Endothelial cell of hepatic sinusoid (primary cell): ENCODE measurements around the gene UCK2.

Experiments used
- in situ Hi-C: cut with HindIII; loops from 2 replicates; pipeline ENCODE4 v1.10.0; 2017; ENCODE audit warnings: low sequenced_read_pairs

Gene UCK2

DNA sequence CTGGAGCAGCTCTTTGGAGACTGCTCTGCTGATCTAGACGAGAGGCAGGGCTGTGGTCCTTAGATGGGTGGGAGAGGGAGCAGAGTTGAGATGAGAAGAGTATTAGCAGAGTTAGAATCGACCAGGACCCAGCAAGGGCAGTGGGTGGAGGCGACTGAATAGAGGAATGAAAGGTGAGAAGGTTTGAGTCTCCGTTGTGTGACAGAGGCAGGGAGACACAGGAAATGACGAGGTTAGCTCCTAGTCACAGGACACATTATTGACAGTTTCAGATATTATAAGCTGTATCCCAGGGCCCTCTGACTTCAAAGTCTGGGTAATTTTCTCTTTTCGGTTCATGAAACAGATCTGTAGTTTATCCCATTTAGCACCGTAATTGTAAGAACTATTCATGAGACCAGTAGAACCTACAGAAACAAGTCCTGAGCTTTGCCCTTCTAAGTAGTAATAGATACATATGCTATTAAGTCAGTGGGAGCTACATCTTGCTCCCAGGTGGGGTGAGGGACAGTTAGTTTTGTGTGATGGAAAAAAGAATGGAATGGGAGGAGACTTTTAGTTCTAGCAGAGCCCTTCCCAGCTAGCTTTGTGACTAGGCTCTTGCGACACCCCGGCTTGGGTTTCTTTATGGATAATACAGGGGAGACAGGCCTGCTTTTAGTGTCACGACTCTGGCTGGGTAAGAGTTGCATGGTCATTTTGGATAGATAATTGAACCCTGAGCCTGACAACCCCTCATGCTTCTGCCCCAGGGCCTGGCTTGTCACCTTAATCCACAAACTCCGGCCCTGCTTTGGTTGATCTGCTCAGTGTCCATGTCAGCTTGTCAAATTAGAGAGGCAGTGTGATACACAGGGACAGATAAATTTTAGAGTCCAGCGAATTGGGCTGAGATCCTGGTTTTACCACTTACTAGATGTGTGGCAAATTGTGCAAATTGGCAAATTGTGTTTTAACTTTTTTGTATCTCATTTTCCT lies 70.2 kb downstream of the UCK2 start:
- in situ Hi-C loops: no loop called here

GRCh38 chr1:165898837-165899236 lies 71.4 kb downstream of the UCK2 start:
- in situ Hi-C loops: no loop called here

DNA sequence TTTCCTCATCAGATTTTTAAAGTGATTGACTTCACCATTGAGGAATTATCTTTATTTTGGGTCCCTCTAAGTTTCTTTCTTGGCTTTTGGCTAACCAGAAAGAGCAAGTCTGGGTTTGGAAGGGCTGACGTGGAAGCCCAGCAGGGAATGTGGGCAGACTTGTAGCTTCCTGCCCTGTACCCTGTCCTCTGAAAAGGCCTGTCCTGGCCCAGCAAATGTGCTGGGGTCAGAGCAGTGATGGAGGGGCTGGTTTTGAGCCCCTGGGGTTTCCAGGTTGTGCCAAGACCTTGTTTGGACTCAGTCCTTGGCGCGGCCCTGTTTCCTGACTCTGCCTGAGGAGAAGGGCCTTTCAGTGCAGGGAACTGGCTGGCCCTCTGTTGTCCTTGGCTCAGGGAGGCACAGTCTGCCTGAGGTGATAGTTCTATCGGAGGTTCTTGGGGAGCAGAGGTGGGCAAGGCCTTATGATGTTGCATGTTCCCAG lies 72.1 kb downstream of the UCK2 start:
- in situ Hi-C loops: no loop called here

DNA sequence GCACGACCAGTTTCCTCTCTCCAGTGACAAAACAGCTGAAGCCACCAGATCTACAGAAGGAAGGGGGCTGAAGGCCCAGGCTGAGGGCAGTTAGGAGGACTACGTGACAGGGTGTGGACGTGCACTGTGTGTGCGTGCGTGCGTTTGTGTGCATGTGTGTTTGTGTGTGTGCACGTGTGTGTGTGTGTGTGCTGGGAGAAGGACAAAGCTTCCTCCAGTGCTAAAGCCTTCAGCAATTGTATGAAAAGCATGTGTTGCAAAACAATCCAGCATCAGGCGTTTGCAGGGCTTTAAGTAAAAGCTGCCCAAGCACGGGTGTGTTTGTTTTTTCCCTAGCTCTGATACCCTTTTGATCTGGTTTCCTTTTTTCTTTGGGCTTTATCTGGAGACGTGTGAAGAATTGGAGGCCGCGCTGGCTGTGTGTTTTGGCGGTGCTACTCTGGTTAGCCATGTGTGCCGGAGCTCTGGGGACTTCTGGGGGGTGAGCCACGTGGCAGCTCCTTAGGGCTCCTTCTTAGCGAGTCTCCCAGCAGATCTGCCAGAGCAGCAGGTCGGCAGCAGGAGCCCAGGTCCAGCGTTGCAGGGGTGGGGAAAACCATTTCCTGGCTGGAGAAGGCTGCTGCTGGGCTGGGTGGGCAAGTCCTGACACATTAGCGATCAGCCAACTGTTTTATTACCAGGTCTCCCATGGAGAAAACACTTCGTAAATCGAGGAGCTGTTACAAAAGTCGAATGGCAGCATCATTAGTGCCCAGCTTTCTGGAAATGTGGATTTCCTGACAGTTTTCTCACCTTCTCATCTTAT lies 73.4 kb downstream of the UCK2 start:
- in situ Hi-C loops: loop anchor here (5.0 kb wide), 2 partner anchors 73 to 203 kb away; partner anchors contain the start of genes ALDH9A1 and UCK2

DNA sequence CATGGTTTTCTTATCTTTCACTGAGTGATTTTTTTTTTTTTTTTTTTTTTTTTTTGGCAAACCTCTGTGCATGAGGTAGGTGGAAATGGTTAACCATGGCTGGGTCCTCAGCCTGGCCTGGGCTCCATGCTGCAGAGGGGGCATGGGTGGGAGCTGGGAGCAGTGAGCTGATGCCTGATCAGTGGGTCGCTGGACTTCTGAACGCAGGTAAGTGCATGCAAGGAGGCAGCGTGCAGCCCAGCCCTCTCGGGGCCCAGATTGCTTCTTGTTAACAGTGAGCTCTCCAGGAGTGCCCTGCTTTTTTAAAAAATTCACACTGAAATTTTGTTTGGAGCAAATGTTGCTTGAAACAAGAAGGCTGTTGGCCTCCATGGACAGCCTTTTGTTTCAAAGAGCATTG lies 75.2 kb downstream of the UCK2 start:
- in situ Hi-C loops: loop anchor here (5.0 kb wide), 2 partner anchors 75 to 205 kb away; partner anchors contain the start of genes ALDH9A1 and UCK2

DNA sequence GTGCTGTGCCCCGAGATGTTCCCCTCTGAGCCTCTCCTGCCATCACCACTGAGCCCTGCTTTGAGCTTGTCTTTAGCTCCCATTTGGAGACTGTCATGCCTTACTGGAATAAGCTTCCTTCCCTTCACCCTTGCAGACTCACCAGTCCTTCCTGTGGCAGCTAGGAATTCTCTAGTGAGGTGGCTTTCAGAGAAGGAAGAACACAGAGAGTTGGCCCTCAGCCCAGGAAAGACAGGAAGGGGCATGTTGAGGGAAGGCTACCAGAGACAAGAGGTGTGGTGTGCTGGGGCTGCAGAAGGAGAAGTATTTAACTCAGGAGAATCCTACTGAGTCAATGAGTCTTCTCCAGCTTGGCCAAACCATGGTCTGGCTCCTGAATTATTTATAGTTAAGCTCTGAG lies 76.3 kb downstream of the UCK2 start:
- in situ Hi-C loops: loop anchor here (5.0 kb wide), 2 partner anchors 76 to 206 kb away; partner anchors contain the start of genes ALDH9A1 and UCK2

- in situ Hi-C loops: loop anchor here (5.0 kb wide), 2 partner anchors 78 to 208 kb away; partner anchors contain the start of genes ALDH9A1 and UCK2
Measured at GRCh38 chr1:165904948-165905347, 77.5 kb downstream of the UCK2 start.

- in situ Hi-C loops: no loop called here
Measured at GRCh38 chr1:165905853-165906252, 78.4 kb downstream of the UCK2 start.

DNA sequence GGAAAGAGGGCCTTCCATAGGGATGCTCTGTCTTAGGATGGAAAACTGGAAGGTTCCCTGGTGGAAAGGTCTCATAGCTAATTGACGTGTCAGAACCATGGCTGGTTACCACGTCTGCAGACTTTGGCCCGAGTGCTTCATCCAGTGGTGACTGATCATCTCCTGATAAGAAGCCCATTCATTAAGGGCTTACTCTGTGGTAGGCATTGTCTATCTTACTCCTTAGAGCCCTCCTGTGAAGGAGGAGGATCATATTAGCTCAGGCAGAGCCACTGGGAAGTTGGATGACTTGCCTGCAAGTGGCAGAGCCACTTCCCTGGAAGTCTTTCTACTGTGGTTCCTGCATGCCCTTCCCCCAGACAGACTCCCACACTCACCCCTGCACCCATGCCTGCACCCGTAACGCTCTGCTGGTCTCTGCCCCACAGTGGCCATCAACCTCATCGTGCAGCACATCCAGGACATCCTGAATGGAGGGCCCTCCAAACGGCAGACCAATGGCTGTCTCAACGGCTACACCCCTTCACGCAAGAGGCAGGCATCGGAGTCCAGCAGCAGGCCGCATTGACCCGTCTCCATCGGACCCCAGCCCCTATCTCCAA lies 79.9 kb downstream of the UCK2 start:
- in situ Hi-C loops: no loop called here

- in situ Hi-C loops: no loop called here
Measured at GRCh38 chr1:165910764-165911421, 83.5 kb downstream of the UCK2 start.

- in situ Hi-C loops: no loop called here
Measured at GRCh38 chr1:165911609-165912281, 84.3 kb downstream of the UCK2 start.

DNA sequence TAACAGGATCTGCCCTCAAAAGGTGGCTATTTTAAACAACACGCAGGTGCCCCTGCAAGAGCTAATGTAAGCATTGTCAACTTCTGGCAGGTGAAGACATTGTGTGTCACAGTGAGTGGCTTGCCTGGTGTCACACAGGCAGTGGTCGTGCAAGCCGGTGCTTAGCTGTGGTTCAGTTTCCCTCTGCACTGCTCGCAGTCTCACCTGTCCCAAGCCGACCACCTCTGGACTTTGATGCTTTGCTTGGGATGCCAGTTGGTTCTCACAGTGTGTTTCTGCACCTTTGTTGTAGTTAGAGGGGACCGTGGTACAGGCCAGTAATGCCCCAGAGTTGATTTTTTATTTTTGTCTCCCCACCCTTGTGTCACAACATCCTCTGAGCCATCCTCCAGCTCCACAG lies 85.2 kb downstream of the UCK2 start:
- in situ Hi-C loops: no loop called here

DNA sequence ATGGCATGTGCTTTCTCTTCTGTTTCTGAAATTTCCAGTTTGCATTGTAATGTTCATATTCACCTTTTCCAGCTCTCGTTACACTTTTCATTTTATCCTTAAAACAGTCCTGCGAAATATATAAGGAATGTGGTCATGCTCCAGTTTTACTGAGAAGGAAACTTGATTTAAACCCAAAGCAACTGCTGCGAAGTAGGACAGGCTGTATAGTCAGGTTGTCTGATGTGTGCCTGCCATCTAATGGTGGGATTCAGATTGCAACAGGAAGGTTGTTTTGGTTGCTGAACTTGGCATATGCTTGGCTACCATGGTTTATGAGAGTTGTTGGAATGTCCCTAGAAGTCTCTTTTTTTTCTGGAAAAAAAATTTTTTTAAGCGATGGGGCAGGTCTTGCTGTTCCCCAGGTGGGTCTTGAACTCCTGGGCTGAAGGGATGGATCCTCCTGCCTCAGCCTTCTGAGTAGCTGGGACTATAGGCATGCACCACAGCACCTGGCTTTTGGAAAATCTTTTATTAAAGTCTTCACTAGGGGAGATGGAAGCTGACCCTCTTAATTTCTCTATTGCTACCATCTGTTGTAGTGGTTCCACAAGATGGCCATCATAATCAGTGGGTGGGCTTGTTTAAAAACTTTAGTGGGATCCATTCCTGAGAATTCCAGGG lies 86.9 kb downstream of the UCK2 start:
- in situ Hi-C loops: no loop called here

DNA sequence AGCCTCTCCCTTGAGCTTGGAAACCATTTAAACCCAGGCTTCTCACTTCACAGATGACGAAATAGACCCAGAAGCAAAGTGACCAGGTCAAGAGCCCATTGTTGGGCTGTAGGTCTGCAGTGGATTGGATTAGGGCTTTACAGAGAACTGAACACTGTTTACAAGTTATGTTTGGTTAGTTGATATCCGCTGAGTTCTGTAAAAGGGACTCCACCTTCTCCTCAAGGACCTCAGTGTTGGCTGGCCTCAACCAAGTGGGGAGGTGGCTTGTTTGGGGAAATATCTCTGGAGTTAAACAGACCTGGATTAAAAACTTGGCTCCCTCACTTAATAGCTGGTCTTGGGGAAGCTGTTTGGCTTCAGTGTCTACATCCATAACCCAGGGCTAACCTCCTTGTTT lies 88.1 kb downstream of the UCK2 start:
- in situ Hi-C loops: no loop called here

GRCh38 chr1:165915932-165916348 lies 88.5 kb downstream of the UCK2 start:
- in situ Hi-C loops: no loop called here

GRCh38 chr1:165917166-165917565 lies 89.8 kb downstream of the UCK2 start:
- in situ Hi-C loops: no loop called here

DNA sequence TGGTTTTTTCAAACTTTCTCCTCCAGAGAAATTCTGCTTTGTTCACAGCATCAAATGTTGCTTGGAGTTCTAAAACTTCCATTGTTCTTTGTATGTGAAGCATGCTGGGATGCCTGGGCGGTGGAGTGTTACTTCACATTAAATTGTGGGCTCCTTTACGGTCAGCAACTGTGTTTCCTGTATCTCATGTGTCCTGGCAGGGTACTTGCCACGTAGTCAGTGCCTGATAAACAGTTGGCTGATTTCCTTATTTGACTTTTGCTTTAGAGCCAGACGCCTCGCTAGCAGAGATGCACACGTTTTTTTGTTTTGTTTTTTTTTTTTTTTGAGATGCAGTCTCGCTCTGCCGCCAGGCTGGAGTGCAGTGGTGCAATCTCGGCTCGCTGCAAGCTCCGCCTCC lies 96.7 kb downstream of the UCK2 start:
- in situ Hi-C loops: no loop called here

DNA sequence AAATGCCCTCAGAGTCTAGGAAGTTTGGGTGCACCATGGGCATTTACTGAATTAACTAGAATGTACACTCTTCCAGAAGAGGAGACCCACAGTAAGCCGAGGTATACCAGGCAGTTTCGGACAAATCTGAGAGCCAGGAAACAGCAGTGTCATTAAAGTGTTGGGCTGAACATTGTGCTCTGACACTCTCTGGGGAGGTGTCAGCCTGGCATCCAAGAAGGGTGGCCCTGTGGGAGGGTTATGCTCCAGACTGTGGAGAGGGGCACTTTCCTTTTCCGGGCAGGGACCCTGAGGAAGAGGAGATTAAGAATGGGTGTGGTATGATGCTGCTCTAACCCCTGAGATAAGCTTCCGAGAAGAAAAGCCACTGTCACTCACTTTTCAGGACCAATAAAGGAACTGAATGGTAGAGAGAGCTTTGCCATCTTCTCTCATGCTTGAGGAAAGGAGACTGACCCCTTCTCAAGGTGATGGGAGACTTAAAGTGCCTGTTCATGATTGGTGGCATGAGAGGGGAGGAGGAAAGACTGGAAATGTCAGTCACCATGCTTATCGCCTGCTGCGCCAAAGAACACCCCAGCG lies 98.2 kb downstream of the UCK2 start:
- in situ Hi-C loops: loop anchor here (5.0 kb wide), 2 partner anchors 127 to 283 kb away; no protein-coding TSS in a partner anchor

- in situ Hi-C loops: loop anchor here (5.0 kb wide), 2 partner anchors 125 to 285 kb away; no protein-coding TSS in a partner anchor
Measured at GRCh38 chr1:165927169-165927568, 99.8 kb downstream of the UCK2 start.
